Prostate gland (tissue), 2 donors: ENCODE measurements around the gene CEPT1.

Experiments
- POLR2A ChIP-seq: fragments of 450-650 bp; IDR thresholded peaks from one replicate; pipeline ENCODE4 v1.6.1; 2016; ENCODE audit warnings: antibody characterized with exemption, mild to moderate bottlenecking
- POLR2AphosphoS5 ChIP-seq: sonication (generic); formaldehyde crosslinking; IDR thresholded peaks from one replicate; pipeline ENCODE4 v1.6.1; 2017; ENCODE audit warnings: antibody characterized with exemption
- TF ChIP-seq, protein P1 (sequence below), 4 experiments: fragments of 200-600 bp in 2 of 4; fragments of 450-650 bp in 2 of 4; sonication (generic) in 2 of 4; IDR thresholded peaks; 1 replicate in 3 of 4; 2 replicates in 1 of 4; pipeline ENCODE4 v1.5.1; 2016 to 2019; ENCODE audit warnings: antibody characterized with exemption in 4 of 4, mild to moderate bottlenecking in 2 of 4, moderate library complexity in 2 of 4

DNA sequence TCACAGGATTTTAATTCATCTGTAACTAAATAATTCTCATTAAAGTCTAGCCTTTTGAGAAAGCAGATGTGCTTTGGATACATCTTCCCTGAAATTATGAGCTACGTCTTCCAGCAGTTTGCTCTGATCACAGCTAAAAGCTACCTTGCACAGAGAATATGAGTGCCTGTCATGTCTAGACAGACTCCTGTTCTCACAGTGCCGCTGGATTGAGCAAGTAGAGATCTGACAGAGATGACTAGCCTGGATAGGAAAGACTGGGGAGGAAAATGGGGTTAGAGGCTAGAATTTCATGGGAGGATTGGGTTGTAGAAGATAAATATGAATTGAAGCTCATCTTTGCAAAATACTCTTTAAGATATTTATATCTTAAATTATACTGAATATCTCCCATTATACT, 24.1 kb downstream of the CEPT1 start:
- TF ChIP-seq, protein P1, sequence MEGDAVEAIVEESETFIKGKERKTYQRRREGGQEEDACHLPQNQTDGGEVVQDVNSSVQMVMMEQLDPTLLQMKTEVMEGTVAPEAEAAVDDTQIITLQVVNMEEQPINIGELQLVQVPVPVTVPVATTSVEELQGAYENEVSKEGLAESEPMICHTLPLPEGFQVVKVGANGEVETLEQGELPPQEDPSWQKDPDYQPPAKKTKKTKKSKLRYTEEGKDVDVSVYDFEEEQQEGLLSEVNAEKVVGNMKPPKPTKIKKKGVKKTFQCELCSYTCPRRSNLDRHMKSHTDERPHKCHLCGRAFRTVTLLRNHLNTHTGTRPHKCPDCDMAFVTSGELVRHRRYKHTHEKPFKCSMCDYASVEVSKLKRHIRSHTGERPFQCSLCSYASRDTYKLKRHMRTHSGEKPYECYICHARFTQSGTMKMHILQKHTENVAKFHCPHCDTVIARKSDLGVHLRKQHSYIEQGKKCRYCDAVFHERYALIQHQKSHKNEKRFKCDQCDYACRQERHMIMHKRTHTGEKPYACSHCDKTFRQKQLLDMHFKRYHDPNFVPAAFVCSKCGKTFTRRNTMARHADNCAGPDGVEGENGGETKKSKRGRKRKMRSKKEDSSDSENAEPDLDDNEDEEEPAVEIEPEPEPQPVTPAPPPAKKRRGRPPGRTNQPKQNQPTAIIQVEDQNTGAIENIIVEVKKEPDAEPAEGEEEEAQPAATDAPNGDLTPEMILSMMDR (IDR thresholded peaks at IDR 0.05): no peak
- TF ChIP-seq POLR2A (no peak), POLR2AphosphoS5 (no peak)
